Right cardiac atrium (tissue), 5 donors: ENCODE results near the gene DENND4B. TPM values are rescaled to one million over a fixed set of nuclear protein-coding genes. Genes with fewer than 3 reads are reported as not detected.

ENCODE experiments used
- ATAC-seq, 2 donors: fragments of 200-7000 bp; cut with Tn5 transposase; one replicate each; pipeline versions ENCODE4 v1.8.0 to v1.9.1; 2020; ENCODE audit warnings: moderate library complexity in 2 of 2, mild to moderate bottlenecking in 1 of 2
- DNase-seq, 3 donors: peaks; one replicate each; pipeline ENCODE4 v3.0.0-alpha.2; 2020
- H3K27ac ChIP-seq: one replicate; pipeline ENCODE4 v1.5.1; 2013; ENCODE audit warnings: mild to moderate bottlenecking, low read length, control low read depth, moderate library complexity
- H3K27me3 ChIP-seq: one replicate; pipeline ENCODE4 v1.6.1; 2013; ENCODE audit not compliant: control insufficient read depth, insufficient read depth
- H3K4me1 ChIP-seq: one replicate; pipeline ENCODE4 v1.6.1; 2013; ENCODE audit warnings: low read length; ENCODE audit not compliant: control insufficient read depth, insufficient read depth
- H3K4me3 ChIP-seq: one replicate; pipeline ENCODE4 v1.5.1; 2013; ENCODE audit warnings: low read length, control low read depth
- H3K9me3 ChIP-seq: one replicate; pipeline ENCODE4 v1.6.1; 2013; ENCODE audit warnings: low read length; ENCODE audit not compliant: control insufficient read depth
- WGBS: extraction: QIAGEN DNeasy Blood & Tissue Kit; methylation state at CpG from one replicate; pipeline ENCODE4 v1.1.7; 2013; 5-methylcytosine and 5-hydroxymethylcytosine counted together
- intact Hi-C, 4 donors: fragments of 100-400 bp; cut with DNase I; formaldehyde crosslinking; loops; one replicate each; pipeline versions ENCODE4 v1.11.0 to v1.14.0; 2022 to 2023
- polyA plus RNA-seq: library from polyadenylated mRNA; stranded (reverse); fragments of 200-250 nt; gene quantifications from one replicate; pipeline ENCODE4 v1.2.3, GENCODE V29; 2013
- total RNA-seq, 4 donors: library from RNA; stranded (reverse); fragmentation: NEBNext Ultra II Directional; extraction: Animal tissue kit (Norgen Biotek cat#: 25700); gene quantifications; one replicate each; pipeline ENCODE4 v1.2.1, GENCODE V29; 2021
- donor health status: healthy with polysubstance abuse.
- donor health status: DM: no; HTN: yes; CAD: no.
- donor health status: DM: no; HTN: no; CAD: no.
- donor health status: DM: no; HTN: yes; CAD: no; lungs with severe emphysema.
- donor health status: DM: yes; HTN: yes; CAD: no.

The DENND4B gene
- total and polyA plus RNA-seq, 5 donors = 32.0 to 48.7 (median 41.5) TPM

DNA sequence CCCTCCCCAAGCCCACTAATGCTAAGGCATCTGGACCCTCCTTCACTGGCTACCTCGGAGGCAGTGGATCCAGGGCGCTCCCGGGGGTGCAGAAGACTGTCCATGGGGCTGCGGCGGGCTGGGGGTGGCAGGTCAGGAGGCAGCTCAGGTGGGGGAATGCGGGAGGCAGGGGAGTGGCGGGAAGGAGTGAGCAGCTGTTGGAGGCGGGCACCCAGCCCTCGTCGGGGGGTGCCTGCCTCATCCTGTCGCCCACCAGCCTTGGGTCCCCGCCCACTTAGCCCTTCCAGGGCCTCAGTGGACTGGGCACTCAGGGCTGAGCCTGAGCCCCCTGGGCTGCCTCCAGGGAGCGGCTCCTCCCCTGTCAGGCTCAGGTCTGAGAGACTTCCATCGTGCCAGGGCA lies 13.1 kb downstream of the DENND4B start:
- DNase-seq (peak in 1 of 3 donors; percentile 60), ATAC-seq (no peak)
- no peak overlapping the region for H3K4me3 ChIP-seq
- 89% methylated on average over 14 of the region's 14 CpGs for WGBS
- H3K4me1 ChIP-seq = peaks cover 3% of the 10 kb centered on the region
- H3K27me3 ChIP-seq = no peaks in the 10 kb centered on the region
- intact Hi-C loops = no loop called here
- H3K9me3 ChIP-seq = no peaks in the 10 kb centered on the region
- H3K27ac ChIP-seq = no peak overlapping the region

DNA sequence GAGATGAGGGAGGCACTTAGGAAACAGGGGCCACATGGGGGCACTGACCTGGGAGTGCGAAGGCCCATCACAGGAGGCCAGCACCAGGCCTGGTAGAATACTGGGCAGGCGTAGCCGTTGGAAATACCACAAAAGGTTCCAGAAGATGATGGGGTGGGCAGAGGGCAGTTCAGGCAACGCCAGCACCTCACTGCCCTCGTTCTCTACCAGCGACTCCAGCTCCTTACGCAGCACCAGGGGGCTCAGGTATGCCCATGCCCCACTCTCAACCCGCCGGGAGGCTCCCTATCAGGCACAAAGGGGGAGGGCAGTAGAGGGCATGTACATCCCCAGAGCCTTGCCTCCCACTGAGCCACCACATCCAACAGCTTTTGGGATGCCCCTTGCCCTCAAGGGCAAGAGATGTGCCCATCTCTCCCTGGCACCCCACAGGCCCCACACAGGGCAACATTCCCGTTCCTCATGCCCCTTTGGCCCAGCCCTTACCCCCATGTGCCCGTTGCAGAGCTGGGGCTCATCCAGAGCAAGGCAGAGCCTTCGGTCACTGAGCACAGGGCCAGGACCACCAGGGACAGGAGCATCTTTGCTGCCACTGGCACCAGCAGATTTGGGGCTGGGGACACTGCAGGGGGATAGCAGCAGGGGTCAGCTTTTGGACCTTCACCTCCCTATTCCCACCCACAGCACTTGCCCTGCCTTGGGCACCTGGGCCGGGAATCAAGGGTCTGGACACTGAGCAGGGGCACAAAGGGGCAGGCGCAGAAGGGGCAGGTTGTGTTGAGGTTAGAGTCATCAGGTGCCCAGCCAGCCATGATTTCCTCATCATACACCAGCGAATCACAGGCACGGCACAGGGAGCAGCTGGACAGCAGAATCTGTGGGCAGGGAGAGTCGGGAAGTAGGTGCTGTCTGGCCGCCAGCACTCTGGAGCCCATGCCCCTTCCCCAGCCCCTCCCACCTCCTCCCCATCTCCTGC lies 14.1 kb downstream of the DENND4B start:
- Histone ChIP-seq H3K27me3 (no peaks in the 10 kb centered on the region), H3K9me3 (no peaks in the 10 kb centered on the region), H3K4me1 (peaks cover 3% of the 10 kb centered on the region), H3K27ac (no peak overlapping the region), H3K4me3 (no peak overlapping the region)
- ATAC-seq (no peak), DNase-seq (peak in 1 of 3 donors; percentile 39)
- WGBS = 93% methylated on average over 18 of the region's 18 CpGs
- intact Hi-C loops = no loop called here

DNA sequence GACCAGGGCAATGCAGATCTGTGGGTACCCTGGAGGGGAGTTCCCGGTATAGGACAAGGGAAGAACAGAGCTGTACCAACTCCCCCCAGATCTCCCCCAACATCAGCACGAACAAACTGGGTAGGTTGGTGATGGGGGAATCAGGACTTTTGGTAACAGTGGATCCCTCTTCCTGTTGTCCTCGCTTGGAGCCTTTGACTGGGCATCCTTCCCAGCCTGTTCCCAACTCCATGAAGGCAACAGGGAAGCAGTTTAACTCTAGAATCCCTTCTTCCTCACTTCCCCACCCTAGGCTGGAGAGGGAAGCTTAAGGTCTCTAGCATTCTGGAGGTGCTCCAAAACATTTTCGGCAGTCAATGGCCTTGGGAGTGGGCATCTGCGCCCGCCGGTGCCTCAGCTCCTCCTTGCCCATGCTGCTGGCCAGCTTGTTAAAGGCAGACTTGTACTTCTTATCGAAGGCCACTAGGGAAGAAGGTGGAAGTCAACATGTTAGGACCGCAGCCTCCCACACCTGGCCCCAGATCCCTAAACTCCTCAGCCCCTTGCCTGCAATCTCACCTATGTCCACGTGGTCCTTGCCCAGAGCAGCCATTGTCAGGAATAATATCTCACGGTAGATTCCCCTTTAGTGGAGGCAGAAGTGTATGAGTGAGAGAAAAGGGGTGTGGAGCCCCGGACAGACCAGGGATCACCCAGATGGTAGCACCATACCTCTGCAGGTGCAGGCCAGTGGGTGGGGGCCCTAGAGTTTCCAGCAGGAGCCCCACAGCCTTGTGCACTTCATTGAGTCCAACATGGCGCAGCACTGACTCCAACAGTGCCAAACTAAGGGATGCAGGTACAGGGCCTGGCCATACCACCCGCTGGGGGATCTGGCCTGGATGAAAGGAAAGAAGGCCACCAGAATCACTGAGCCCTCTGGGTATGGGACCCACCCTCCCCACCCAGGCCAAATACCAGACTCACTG lies 16.3 kb downstream of the DENND4B start:
- 81% methylated on average over 14 of the region's 14 CpGs for WGBS

DNA sequence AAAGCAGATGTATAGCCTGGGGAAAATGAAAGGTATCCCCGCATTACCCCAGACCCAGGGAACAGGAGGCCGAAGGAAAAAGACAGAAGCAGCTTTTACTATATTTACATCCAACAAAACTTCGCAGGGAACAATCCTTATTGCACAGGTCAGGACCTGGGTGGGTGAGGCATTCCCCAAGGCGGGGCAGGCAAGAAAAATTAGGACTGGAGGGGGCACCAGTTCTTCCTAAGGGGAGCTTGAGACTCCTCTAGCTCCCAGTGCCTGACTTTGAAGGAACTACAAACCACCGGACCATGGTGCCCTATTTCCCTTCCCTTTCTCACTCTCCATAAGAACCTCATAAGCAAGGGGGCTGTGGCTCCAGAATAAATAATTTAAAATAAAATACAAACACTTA lies 17.1 kb downstream of the DENND4B start:
- H3K27ac ChIP-seq = no peak overlapping the region
- H3K9me3 ChIP-seq = no peaks in the 10 kb centered on the region
- ATAC-seq (no peak), DNase-seq (peak in 1 of 3 donors; percentile 20)
- peaks cover 3% of the 10 kb centered on the region for H3K4me1 ChIP-seq
- no peaks in the 10 kb centered on the region for H3K27me3 ChIP-seq
- intact Hi-C loops = loop anchor here in 2 of 4 donors (10.0 kb wide), 2 partner anchors 105 to 135 kb away; no protein-coding TSS in a partner anchor
- H3K4me3 ChIP-seq = no peak overlapping the region
- WGBS = 86% methylated on average over 5 of the region's 5 CpGs

More for the DNA sequence above, 16.3 kb downstream of the DENND4B start:
- no peak overlapping the region for H3K27ac ChIP-seq
- H3K27me3 ChIP-seq = no peaks in the 10 kb centered on the region
- ATAC-seq = no peak
- no peak overlapping the region for H3K4me3 ChIP-seq
- DNase-seq = peak in 1 of 3 donors; percentile 44
- intact Hi-C loops = loop anchor here in 2 of 4 donors (10.0 kb wide), 2 partner anchors 105 to 135 kb away; no protein-coding TSS in a partner anchor
- H3K4me1 ChIP-seq = peaks cover 3% of the 10 kb centered on the region
- H3K9me3 ChIP-seq = no peaks in the 10 kb centered on the region

DNA sequence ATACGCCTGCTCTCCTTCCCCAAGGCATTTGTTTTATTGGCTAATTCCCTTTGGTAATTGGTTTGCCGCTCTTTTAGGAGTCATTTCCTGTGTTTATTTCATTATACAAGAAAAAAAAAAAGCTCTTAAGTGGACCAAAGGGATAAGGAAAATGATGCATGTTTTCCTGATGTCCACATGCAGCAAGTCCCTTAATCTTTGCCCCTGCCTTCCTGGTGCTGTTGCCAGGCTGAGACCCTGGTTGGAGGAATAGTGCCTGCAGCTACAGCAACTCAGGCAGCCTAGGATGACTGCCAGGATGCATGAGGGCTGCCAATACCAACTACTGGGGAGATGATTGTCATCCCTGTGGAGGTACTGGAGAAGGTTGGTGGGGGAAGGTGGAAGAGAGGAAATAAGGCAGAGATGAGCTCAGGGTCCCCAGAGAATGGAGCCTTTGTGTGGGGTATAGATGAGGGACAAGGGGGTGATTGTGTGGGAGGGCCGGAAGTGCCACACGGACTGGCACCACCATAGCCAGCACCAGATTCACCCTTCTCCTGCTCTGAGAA lies 17.7 kb downstream of the DENND4B start:
- WGBS = 48% methylated on average over 4 of the region's 4 CpGs

DNA sequence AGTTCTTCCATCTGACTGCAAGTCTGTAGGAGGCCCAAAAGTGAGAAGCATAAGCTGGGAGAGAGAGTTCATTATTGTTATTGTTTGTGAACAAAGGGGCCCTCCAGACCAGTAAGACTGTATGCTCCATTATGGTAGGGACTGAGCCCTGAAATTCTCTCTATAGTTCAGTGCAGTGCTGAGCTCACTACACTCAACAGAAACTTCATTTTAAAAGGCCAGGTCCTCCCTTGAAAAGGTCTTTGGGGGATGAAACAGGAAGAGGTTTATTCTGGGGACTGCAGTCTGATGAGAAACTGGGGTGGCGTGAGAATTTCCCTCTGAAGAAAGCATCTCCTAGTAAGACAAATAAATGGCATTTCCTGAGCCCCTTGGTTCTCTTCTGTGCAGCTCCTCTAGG lies 18.3 kb downstream of the DENND4B start:
- Histone ChIP-seq H3K9me3 (no peaks in the 10 kb centered on the region), H3K27me3 (no peaks in the 10 kb centered on the region), H3K4me3 (no peak overlapping the region), H3K4me1 (peaks cover 3% of the 10 kb centered on the region), H3K27ac (no peak overlapping the region)
- intact Hi-C loops = loop anchor here in 2 of 4 donors (10.0 kb wide), 2 partner anchors 103 to 133 kb away; no protein-coding TSS in a partner anchor
- 69% methylated on average over 1 of the region's 1 CpG for WGBS
- no peak for ATAC-seq
- no peak for DNase-seq

More for the DNA sequence above, 17.7 kb downstream of the DENND4B start:
- ATAC-seq (no peak), DNase-seq (peak in 1 of 3 donors; percentile 23)
- peaks cover 3% of the 10 kb centered on the region for H3K4me1 ChIP-seq
- no peak overlapping the region for H3K4me3 ChIP-seq
- no peaks in the 10 kb centered on the region for H3K27me3 ChIP-seq
- H3K9me3 ChIP-seq = no peaks in the 10 kb centered on the region
- no peak overlapping the region for H3K27ac ChIP-seq
- intact Hi-C loops = loop anchor here in 2 of 4 donors (10.0 kb wide), 2 partner anchors 104 to 134 kb away; no protein-coding TSS in a partner anchor

DNA sequence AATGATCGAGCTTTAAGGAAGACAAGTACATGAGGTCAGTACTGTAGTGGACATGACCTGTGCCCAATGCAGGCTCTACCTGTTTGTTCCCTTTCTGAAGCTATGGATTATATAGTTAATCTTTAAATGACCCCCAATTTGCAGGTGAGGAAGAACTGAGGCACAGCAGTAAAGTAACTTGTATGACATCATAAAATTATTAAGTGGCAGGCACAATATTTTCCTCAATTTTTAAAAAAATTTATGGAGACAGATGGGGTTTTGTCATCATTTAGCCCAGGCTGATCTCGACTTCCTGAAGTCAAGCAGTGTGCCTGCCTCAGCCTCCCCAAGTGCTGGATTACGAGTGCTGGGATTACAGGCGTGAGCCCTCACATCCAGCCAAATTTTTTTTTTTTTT lies 20.1 kb downstream of the DENND4B start:
- 78% methylated on average over 4 of the region's 4 CpGs for WGBS

DNA sequence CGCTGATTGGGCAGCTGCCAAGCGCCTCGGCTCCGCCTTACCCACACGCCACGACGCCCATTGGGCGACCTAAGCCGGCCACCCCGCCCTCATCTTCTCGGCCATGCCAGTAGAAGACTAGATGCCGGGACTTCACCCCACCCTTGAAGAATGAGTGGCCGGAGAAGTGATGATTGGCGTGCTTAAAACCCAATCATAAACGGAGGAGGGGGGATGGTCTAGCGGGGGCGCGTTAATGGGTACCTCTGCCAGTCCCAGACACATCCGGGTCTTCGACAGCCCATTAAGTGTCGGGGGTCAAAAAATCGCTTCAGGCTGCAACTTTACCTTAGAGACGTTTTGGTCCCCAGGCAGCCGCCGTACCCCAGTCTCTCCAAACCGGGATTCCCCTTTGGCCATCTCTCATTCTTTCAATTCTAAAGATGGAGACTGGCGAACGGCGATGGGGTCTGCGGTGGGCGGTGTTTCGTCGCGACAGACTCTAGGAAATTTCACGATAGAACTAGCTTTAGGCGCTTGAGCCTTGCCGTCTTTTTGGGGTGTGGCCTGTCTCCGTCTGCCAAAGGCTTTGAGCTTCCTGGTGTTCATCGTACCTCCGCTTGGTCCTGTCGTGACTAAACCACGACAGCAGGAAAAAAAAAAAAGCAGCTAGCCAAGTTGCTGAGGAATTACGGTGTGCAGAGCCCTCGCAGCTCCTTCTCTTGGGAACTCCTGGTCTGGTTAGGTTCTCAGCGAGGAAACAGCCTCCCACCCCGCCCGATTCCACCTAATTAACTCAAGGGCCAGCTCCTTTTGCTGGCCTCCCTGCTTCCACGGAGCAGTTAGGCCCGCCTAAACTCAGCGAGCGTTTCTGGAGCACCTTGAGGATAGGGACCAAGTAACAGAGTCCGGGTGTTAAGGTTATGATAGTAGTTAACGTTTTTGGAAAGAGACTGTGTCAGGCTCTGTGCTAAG lies 23.3 kb downstream of the DENND4B start, which contains the start of gene GATAD2B:
Gene GATAD2B (minus strand): TSS at position 1 of the 954 bp plus-strand sequence. CDS start 94,625 bp downstream, outside the sequence.
- H3K9me3 ChIP-seq = no peaks in the 10 kb centered on the region
- peak within 1 kb of the TSS; percentile 87 for H3K4me3 ChIP-seq
- H3K27me3 ChIP-seq = no peaks in the 10 kb centered on the region
- H3K27ac ChIP-seq = peak within 1 kb of the TSS; percentile 82
- under 1% methylated on average over 53 of the region's 53 CpGs for WGBS
- peak; percentile 100 for DNase-seq
- ATAC-seq = peak; percentile 98
- H3K4me1 ChIP-seq = peaks cover 11% of the 10 kb centered on the region
- intact Hi-C loops = loop anchor here in 3 of 4 donors (5.0 to 10.0 kb wide), 3 partner anchors 98 to 128 kb away; no protein-coding TSS in a partner anchor

More for the DNA sequence above, 20.1 kb downstream of the DENND4B start:
- no peak overlapping the region for H3K4me3 ChIP-seq
- no peaks in the 10 kb centered on the region for H3K9me3 ChIP-seq
- no peak overlapping the region for H3K27ac ChIP-seq
- no peaks in the 10 kb centered on the region for H3K27me3 ChIP-seq
- ATAC-seq (no peak), DNase-seq (no peak)
- intact Hi-C loops = loop anchor here in 2 of 4 donors (10.0 kb wide), 2 partner anchors 102 to 132 kb away; no protein-coding TSS in a partner anchor
- H3K4me1 ChIP-seq = peaks cover 6% of the 10 kb centered on the region
